HepG2 (cell line): ENCODE data around the gene EXOC3L4. TPM values are rescaled to one million over a fixed set of nuclear protein-coding genes. Genes with fewer than 3 reads are reported as not detected.

Experiments
- ARID2 ChIP-seq: sonication (generic); formaldehyde crosslinking; IDR thresholded peaks from 2 replicates; pipeline ENCODE4 v1.8.1; 2022; ENCODE audit warnings: mild to moderate bottlenecking, missing genetic modification reagents, borderline replicate concordance
- BORCS8-MEF2B ChIP-seq: sonication (generic); formaldehyde crosslinking; IDR thresholded peaks from 2 replicates; pipeline ENCODE4 v1.8.0; 2022; ENCODE audit warnings: mild to moderate bottlenecking, missing genetic modification reagents
- CAMTA2 ChIP-seq: sonication (generic); formaldehyde crosslinking; IDR thresholded peaks from 2 replicates; pipeline ENCODE4 v1.4.0; 2020; ENCODE audit warnings: mild to moderate bottlenecking, missing genetic modification reagents, borderline replicate concordance
- HDAC1 ChIP-seq: sonication (generic); formaldehyde crosslinking; IDR thresholded peaks from 2 replicates; pipeline ENCODE4 v1.5.1; 2020; ENCODE audit warnings: mild to moderate bottlenecking, missing genetic modification reagents
- HES4 ChIP-seq: sonication (generic); formaldehyde crosslinking; IDR thresholded peaks from 2 replicates; pipeline ENCODE4 v1.9.0; 2021; ENCODE audit warnings: mild to moderate bottlenecking, missing genetic modification reagents, borderline replicate concordance
- HNRNPH1 ChIP-seq: fragments of 200-400 bp; formaldehyde crosslinking; optimal IDR thresholded peaks from 2 replicates; pipeline ENCODE3; 2017; ENCODE audit warnings: mild to moderate bottlenecking, low read depth, low read length
- MNT ChIP-seq: fragments of 450-650 bp; IDR thresholded peaks from 2 replicates; pipeline ENCODE4 v1.6.1; 2016
- NONO ChIP-seq, 2 experiments: fragments of 450-650 bp in 1 of 2; sonication (generic) in 1 of 2; formaldehyde crosslinking in 1 of 2; IDR thresholded peaks in 1 of 2; conservative IDR thresholded peaks in 1 of 2; 2 replicates each; pipeline versions ENCODE4 v1.6.1 to v1.8.0; 2017 to 2022; ENCODE audit warnings: mild to moderate bottlenecking in 1 of 2, missing genetic modification reagents in 1 of 2, moderate library complexity in 1 of 2
- REPIN1 ChIP-seq: sonication (generic); formaldehyde crosslinking; IDR thresholded peaks from 2 replicates; pipeline ENCODE4 v1.8.0; 2022; ENCODE audit warnings: missing genetic modification reagents, low read depth, mild to moderate bottlenecking, borderline replicate concordance
- ZNF235 ChIP-seq: sonication (generic); formaldehyde crosslinking; IDR thresholded peaks from 2 replicates; pipeline ENCODE4 v1.8.1; 2023; ENCODE audit warnings: mild to moderate bottlenecking, missing genetic modification reagents, borderline replicate concordance
- ZNF687 ChIP-seq: sonication (generic); formaldehyde crosslinking; IDR thresholded peaks from 2 replicates; pipeline ENCODE4 v1.5.1; 2020; ENCODE audit warnings: mild to moderate bottlenecking, missing genetic modification reagents, moderate library complexity
- polyA plus RNA-seq, 8 experiments: library from polyadenylated mRNA; depleted of rRNA in 3 of 8; stranded (reverse) in 7 of 8; unstranded in 1 of 8; fragments of >200 nt; fragmentation: Illumina TruSeq in 4 of 8; extraction: Trizol in 4 of 8; gene quantifications; 2 replicates each; pipeline versions ENCODE4 v1.2.1 to v1.2.3, GENCODE V29; 2011 to 2016; ENCODE audit warnings: low read depth in 4 of 8, missing spikeins in 1 of 8, mixed read lengths in 1 of 8; ENCODE audit not compliant: insufficient read depth in 1 of 8
- total RNA-seq, 5 experiments: library from RNA; depleted of rRNA; stranded (reverse); fragments of >200 nt; fragmentation: Illumina TruSeq; extraction: Trizol; gene quantifications; 2 replicates each; pipeline ENCODE4 v1.2.3, GENCODE V29; 2016; ENCODE audit warnings: low read depth in 1 of 5
- TF ChIP-seq, protein P1 (sequence below): sonication (generic); formaldehyde crosslinking; IDR thresholded peaks from 2 replicates; pipeline ENCODE4 v1.5.0; 2020; ENCODE audit warnings: mild to moderate bottlenecking, missing genetic modification reagents, moderate library complexity
- TF ChIP-seq, protein P2 (sequence below): conservative IDR thresholded peaks from 2 replicates; pipeline ENCODE4 v1.6.1; 2018; ENCODE audit warnings: missing genetic modification reagents
- TF ChIP-seq, protein P3 (sequence below): sonication (generic); formaldehyde crosslinking; IDR thresholded peaks from 2 replicates; pipeline ENCODE4 v1.4.0; 2020; ENCODE audit warnings: missing genetic modification reagents, borderline replicate concordance

The EXOC3L4 gene
- total and polyA plus RNA-seq, 2 of the 13 experiments (the other 11 are each of a cell fraction or from before 2014, with no cell fraction given) = 11.8 to 27.0 TPM

DNA sequence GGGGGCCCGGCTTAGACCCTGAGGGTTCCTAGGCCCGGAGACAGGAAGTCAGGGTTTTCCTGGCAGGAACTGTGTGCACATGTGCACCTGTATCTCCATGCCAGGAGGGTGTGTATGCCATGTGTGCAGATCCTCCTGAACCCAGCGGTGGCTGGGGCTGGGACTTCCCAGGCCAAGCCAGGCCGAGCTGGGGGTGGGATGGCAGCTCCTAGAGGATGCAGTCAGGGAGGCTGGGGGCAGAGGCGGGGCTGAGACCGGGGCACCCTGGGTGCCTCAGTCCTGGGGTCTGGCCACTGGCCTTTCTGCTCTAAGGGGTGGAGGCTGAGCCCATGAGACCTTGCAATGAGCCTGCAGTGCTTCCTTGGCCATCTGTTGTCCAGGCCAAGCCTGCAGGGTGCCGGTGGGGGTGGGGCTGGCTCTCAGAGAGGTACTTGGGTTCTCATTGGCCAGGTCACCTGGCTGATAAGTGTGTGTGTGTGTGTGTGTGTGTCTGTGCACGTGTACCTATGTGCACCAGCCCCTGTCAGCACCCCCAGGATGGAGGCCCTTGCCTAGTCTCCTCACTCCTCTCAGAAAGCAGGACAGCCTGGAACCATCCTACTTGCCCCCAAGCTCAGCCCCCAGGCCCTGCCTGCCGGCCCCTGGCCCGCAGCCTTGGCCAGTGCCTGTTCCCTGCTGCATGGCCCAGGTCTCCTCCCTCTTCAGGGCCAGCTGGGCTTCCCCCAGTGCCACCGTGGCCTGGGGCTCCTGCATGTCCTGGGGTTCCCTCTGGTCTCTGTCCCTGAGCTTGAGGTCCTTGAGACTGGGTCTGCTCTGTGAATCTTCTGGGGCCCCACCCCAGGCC, 18.1 kb downstream of the EXOC3L4 start (continued):
- TF ChIP-seq NONO (IDR thresholded peaks at IDR 0.05) (no peak), NONO (CRISPR knock-in tag; conservative IDR thresholded peaks at IDR 0.05) (no peak), ARID2 (0 out of 2 replicates have a peak, but pooled peaks have one; percentile 25), ZNF235 (CRISPR knock-in tag) (0 out of 2 replicates have a peak, but pooled peaks have one; percentile 34), CAMTA2 (0 out of 2 replicates have a peak, but pooled peaks have one; percentile 26), BORCS8-MEF2B (CRISPR knock-in tag) (0 out of 2 replicates have a peak, but pooled peaks have one; percentile 23), HNRNPH1 (peak; percentile 54), REPIN1 (CRISPR knock-in tag) (peak; percentile 45; the same call in 1 of the 2 replicates), MNT (0 out of 2 replicates have a peak, but pooled peaks have one; percentile 17), HES4 (peak; percentile 45; the same call in 1 of the 2 replicates), HDAC1 (CRISPR knock-in tag) (0 out of 2 replicates have a peak, but pooled peaks have one; percentile 29), ZNF687 (peak; percentile 50)
- TF ChIP-seq, protein P1, sequence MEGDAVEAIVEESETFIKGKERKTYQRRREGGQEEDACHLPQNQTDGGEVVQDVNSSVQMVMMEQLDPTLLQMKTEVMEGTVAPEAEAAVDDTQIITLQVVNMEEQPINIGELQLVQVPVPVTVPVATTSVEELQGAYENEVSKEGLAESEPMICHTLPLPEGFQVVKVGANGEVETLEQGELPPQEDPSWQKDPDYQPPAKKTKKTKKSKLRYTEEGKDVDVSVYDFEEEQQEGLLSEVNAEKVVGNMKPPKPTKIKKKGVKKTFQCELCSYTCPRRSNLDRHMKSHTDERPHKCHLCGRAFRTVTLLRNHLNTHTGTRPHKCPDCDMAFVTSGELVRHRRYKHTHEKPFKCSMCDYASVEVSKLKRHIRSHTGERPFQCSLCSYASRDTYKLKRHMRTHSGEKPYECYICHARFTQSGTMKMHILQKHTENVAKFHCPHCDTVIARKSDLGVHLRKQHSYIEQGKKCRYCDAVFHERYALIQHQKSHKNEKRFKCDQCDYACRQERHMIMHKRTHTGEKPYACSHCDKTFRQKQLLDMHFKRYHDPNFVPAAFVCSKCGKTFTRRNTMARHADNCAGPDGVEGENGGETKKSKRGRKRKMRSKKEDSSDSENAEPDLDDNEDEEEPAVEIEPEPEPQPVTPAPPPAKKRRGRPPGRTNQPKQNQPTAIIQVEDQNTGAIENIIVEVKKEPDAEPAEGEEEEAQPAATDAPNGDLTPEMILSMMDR = 0 out of 2 replicates have a peak, but pooled peaks have one; percentile 0
- TF ChIP-seq, protein P2, sequence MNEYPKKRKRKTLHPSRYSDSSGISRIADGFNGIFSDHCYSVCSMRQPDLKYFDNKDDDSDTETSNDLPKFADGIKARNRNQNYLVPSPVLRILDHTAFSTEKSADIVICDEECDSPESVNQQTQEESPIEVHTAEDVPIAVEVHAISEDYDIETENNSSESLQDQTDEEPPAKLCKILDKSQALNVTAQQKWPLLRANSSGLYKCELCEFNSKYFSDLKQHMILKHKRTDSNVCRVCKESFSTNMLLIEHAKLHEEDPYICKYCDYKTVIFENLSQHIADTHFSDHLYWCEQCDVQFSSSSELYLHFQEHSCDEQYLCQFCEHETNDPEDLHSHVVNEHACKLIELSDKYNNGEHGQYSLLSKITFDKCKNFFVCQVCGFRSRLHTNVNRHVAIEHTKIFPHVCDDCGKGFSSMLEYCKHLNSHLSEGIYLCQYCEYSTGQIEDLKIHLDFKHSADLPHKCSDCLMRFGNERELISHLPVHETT (CRISPR knock-in tag) = no peak
- TF ChIP-seq, protein P3, sequence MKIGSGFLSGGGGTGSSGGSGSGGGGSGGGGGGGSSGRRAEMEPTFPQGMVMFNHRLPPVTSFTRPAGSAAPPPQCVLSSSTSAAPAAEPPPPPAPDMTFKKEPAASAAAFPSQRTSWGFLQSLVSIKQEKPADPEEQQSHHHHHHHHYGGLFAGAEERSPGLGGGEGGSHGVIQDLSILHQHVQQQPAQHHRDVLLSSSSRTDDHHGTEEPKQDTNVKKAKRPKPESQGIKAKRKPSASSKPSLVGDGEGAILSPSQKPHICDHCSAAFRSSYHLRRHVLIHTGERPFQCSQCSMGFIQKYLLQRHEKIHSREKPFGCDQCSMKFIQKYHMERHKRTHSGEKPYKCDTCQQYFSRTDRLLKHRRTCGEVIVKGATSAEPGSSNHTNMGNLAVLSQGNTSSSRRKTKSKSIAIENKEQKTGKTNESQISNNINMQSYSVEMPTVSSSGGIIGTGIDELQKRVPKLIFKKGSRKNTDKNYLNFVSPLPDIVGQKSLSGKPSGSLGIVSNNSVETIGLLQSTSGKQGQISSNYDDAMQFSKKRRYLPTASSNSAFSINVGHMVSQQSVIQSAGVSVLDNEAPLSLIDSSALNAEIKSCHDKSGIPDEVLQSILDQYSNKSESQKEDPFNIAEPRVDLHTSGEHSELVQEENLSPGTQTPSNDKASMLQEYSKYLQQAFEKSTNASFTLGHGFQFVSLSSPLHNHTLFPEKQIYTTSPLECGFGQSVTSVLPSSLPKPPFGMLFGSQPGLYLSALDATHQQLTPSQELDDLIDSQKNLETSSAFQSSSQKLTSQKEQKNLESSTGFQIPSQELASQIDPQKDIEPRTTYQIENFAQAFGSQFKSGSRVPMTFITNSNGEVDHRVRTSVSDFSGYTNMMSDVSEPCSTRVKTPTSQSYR (CRISPR knock-in tag) = peak; percentile 69
